Erythroblast (primary cell): ENCODE results near the gene PILRA.
"Not testable (repeated sequence)": the region's sequence is repeated elsewhere in the genome, so short reads cannot be mapped to it uniquely, and the experiment has no call there.

Source experiments
- GATA1 ChIP-seq: IDR thresholded peaks from 2 replicates; pipeline ENCODE4 v1.6.1; 2011; ENCODE audit warnings: low read depth, mild to moderate bottlenecking, control low read depth, low read length, moderate library complexity
- POLR2A ChIP-seq: IDR thresholded peaks from 2 replicates; pipeline ENCODE4 v1.6.1; 2011; ENCODE audit warnings: mild to moderate bottlenecking, low read length

- TF ChIP-seq POLR2A, GATA1: not testable (repeated sequence)
These were observed 66.0 kb downstream of the PILRA start for GRCh38 chr7:100439244-100439643.
